GM23338 (cell line): ENCODE measurements around the gene FBN2. TPM values are rescaled to one million over a fixed set of nuclear protein-coding genes. Genes with fewer than 3 reads are reported as not detected.

Experiments
- ATAC-seq: fragments of 200-7000 bp; cut with Tn5 transposase; 3 replicates; pipeline ENCODE4 v1.9.1; 2020
- DNase-seq: peaks from one replicate; pipeline ENCODE4 v3.0.0-alpha.2; 2015; ENCODE audit warnings: low spot score
- H2AFZ ChIP-seq: fragments of 200-600 bp; sonication (generic); 2 replicates; pipeline ENCODE4 v1.8.0; 2016; ENCODE audit warnings: antibody characterized with exemption, mild to moderate bottlenecking, moderate library complexity
- H3F3A ChIP-seq: fragments of 200-600 bp; sonication (generic); replicated peaks from 2 replicates; pipeline ENCODE4 v1.8.0; 2017; ENCODE audit warnings: antibody characterized with exemption, mixed run types, low read depth
- H3K27ac ChIP-seq: fragments of 200-600 bp; sonication (generic); 2 replicates; pipeline ENCODE4 v1.6.1; 2016; ENCODE audit warnings: low read depth
- H3K27me3 ChIP-seq: fragments of 200-600 bp; sonication (generic); 2 replicates; pipeline ENCODE4 v1.8.0; 2016; ENCODE audit warnings: mild to moderate bottlenecking, mixed run types, moderate library complexity; ENCODE audit not compliant: insufficient read depth
- H3K36me3 ChIP-seq: fragments of 200-600 bp; sonication (generic); 2 replicates; pipeline ENCODE4 v1.8.0; 2016; ENCODE audit warnings: mild to moderate bottlenecking; ENCODE audit not compliant: insufficient read depth
- H3K4me1 ChIP-seq: fragments of 200-600 bp; sonication (generic); 2 replicates; pipeline ENCODE4 v1.8.0; 2016; ENCODE audit warnings: mild to moderate bottlenecking, moderate library complexity; ENCODE audit not compliant: insufficient read depth
- H3K4me2 ChIP-seq: fragments of 200-600 bp; sonication (generic); 2 replicates; pipeline ENCODE4 v1.7.1; 2017; ENCODE audit warnings: mixed run types
- H3K4me3 ChIP-seq: fragments of 200-600 bp; sonication (generic); 2 replicates; pipeline ENCODE4 v1.6.1; 2016; ENCODE audit warnings: mixed run types
- H3K79me2 ChIP-seq: fragments of 200-600 bp; sonication (generic); replicated peaks from 2 replicates; pipeline ENCODE4 v1.8.0; 2017; ENCODE audit warnings: mild to moderate bottlenecking; ENCODE audit not compliant: insufficient read depth
- H3K9me2 ChIP-seq: fragments of 200-600 bp; sonication (generic); 2 replicates; pipeline ENCODE4 v1.8.0; 2017; ENCODE audit not compliant: insufficient read depth
- H4K20me1 ChIP-seq: fragments of 200-600 bp; sonication (generic); replicated peaks from 2 replicates; pipeline ENCODE4 v1.8.0; 2017; ENCODE audit warnings: mild to moderate bottlenecking; ENCODE audit not compliant: insufficient read depth
- H3K27ac Mint-ChIP-seq: 2 replicates; pipeline ENCODE4 v1.8.0; 2020; ENCODE audit warnings: inconsistent platforms, mild to moderate bottlenecking, moderate library complexity, mixed read lengths
- H3K27me3 Mint-ChIP-seq: 3 replicates; pipeline ENCODE4 v1.8.0; 2022; ENCODE audit warnings: low read depth, mild to moderate bottlenecking, moderate library complexity, mixed read lengths, inconsistent platforms; ENCODE audit not compliant: insufficient read depth, poor library complexity
- H3K36me3 Mint-ChIP-seq: 3 replicates; pipeline ENCODE4 v1.8.0; 2021; ENCODE audit warnings: low read depth, mild to moderate bottlenecking, inconsistent platforms, moderate library complexity, mixed read lengths
- H3K4me1 Mint-ChIP-seq: 3 replicates; pipeline ENCODE4 v1.8.0; 2020; ENCODE audit warnings: mild to moderate bottlenecking, inconsistent platforms, mixed read lengths
- H3K4me3 Mint-ChIP-seq: 3 replicates; pipeline ENCODE4 v1.8.0; 2021; ENCODE audit warnings: moderate library complexity, mild to moderate bottlenecking, inconsistent platforms, mixed read lengths
- H3K9me3 Mint-ChIP-seq: 3 replicates; pipeline ENCODE4 v1.8.0; 2020; ENCODE audit warnings: moderate library complexity, mild to moderate bottlenecking, inconsistent platforms, mixed read lengths
- CREB1 ChIP-seq: fragments of 250-450 bp; sonication (Bioruptor Pico); IDR thresholded peaks from 2 replicates; pipeline ENCODE4 v1.5.0; 2020; ENCODE audit warnings: low read depth, mild to moderate bottlenecking, moderate library complexity
- EZH2 ChIP-seq: fragments of 200-600 bp; sonication (generic); IDR thresholded peaks from one replicate; pipeline ENCODE4 v1.8.0; 2017; ENCODE audit warnings: antibody characterized with exemption, mild to moderate bottlenecking, low read depth; ENCODE audit not compliant: unreplicated experiment
- JUNB ChIP-seq: IDR thresholded peaks from one replicate; pipeline ENCODE4 v1.6.1; 2016; ENCODE audit warnings: antibody characterized with exemption; ENCODE audit not compliant: unreplicated experiment
- NANOG ChIP-seq: IDR thresholded peaks from 2 replicates; pipeline ENCODE4 v1.6.1; 2016; ENCODE audit warnings: antibody characterized with exemption, borderline replicate concordance
- POLR2AphosphoS5 ChIP-seq: IDR thresholded peaks from 2 replicates; pipeline ENCODE4 v1.6.1; 2016; ENCODE audit warnings: antibody characterized with exemption, low read depth
- STAT1 ChIP-seq: IDR thresholded peaks from one replicate; pipeline ENCODE4 v1.6.1; 2016; ENCODE audit warnings: antibody characterized with exemption; ENCODE audit not compliant: unreplicated experiment
- ZNF114 ChIP-seq: fragments of 250-450 bp; sonication (Bioruptor Pico); IDR thresholded peaks from 2 replicates; pipeline ENCODE4 v1.5.0; 2020; ENCODE audit warnings: mild to moderate bottlenecking, moderate library complexity
- ZNF331 ChIP-seq: fragments of 250-450 bp; sonication (Bioruptor Pico); IDR thresholded peaks from 2 replicates; pipeline ENCODE4 v1.5.0; 2020; ENCODE audit warnings: low read depth, mild to moderate bottlenecking, moderate library complexity
- polyA plus RNA-seq: library from polyadenylated mRNA; unstranded; fragments of >200 nt; fragmentation: Nextera tagmentation; extraction: Ambion mirVana; gene quantifications from 2 replicates; pipeline ENCODE4 v1.2.1, GENCODE V29; 2016
- total RNA-seq: library from RNA; depleted of rRNA; stranded (reverse); fragments of >200 nt; shearing (Covaris generic); gene quantifications from 2 replicates; pipeline ENCODE4 v1.2.3, GENCODE V29; 2014
- TF ChIP-seq, protein P1 (sequence below): fragments of 250-450 bp; sonication (Bioruptor Pico); IDR thresholded peaks from 2 replicates; pipeline ENCODE4 v1.5.0; 2020; ENCODE audit warnings: mild to moderate bottlenecking, moderate library complexity
- TF ChIP-seq, protein P2 (sequence below): IDR thresholded peaks from one replicate; pipeline ENCODE4 v1.6.1; 2018; ENCODE audit warnings: antibody characterized with exemption; ENCODE audit not compliant: unreplicated experiment
- TF ChIP-seq, protein P3 (sequence below), 2 experiments: fragments of 200-600 bp in 1 of 2; sonication (generic) in 1 of 2; conservative IDR thresholded peaks; 2 replicates each; pipeline versions ENCODE4 v1.5.1 to v1.6.1; 2016 to 2017; ENCODE audit warnings: antibody characterized with exemption in 2 of 2, low read depth in 2 of 2, mild to moderate bottlenecking in 2 of 2, moderate library complexity in 1 of 2
- TF ChIP-seq, protein P4 (sequence below): IDR thresholded peaks from 2 replicates; pipeline ENCODE4 v1.6.1; 2016; ENCODE audit warnings: antibody characterized with exemption

FBN2 gene
- total and polyA plus RNA-seq, 2 experiments from 2014 or later, result 2.6 to 13.6 TPM

DNA sequence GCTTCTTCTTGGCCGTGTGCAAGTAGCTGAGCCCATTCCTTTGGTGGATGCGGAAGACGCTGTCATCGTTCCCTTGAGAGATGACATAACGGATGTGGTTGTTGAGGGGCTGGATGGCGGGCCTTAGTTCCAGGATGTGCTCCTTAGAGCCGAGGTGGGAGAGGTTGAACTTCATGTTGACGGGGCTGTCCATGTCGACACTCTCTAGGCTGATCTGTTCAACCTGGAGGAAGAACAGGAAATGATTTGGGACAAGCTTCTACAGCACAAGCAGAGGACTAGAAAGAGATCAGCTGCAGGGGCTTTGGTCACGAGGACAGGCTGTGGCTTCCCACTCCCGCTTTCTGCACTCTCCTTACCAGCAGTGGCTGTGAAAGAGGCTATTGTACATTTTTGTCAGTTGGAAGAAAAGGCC, 278.4 kb downstream of the FBN2 start (continued):
- TF ChIP-seq, protein P1, sequence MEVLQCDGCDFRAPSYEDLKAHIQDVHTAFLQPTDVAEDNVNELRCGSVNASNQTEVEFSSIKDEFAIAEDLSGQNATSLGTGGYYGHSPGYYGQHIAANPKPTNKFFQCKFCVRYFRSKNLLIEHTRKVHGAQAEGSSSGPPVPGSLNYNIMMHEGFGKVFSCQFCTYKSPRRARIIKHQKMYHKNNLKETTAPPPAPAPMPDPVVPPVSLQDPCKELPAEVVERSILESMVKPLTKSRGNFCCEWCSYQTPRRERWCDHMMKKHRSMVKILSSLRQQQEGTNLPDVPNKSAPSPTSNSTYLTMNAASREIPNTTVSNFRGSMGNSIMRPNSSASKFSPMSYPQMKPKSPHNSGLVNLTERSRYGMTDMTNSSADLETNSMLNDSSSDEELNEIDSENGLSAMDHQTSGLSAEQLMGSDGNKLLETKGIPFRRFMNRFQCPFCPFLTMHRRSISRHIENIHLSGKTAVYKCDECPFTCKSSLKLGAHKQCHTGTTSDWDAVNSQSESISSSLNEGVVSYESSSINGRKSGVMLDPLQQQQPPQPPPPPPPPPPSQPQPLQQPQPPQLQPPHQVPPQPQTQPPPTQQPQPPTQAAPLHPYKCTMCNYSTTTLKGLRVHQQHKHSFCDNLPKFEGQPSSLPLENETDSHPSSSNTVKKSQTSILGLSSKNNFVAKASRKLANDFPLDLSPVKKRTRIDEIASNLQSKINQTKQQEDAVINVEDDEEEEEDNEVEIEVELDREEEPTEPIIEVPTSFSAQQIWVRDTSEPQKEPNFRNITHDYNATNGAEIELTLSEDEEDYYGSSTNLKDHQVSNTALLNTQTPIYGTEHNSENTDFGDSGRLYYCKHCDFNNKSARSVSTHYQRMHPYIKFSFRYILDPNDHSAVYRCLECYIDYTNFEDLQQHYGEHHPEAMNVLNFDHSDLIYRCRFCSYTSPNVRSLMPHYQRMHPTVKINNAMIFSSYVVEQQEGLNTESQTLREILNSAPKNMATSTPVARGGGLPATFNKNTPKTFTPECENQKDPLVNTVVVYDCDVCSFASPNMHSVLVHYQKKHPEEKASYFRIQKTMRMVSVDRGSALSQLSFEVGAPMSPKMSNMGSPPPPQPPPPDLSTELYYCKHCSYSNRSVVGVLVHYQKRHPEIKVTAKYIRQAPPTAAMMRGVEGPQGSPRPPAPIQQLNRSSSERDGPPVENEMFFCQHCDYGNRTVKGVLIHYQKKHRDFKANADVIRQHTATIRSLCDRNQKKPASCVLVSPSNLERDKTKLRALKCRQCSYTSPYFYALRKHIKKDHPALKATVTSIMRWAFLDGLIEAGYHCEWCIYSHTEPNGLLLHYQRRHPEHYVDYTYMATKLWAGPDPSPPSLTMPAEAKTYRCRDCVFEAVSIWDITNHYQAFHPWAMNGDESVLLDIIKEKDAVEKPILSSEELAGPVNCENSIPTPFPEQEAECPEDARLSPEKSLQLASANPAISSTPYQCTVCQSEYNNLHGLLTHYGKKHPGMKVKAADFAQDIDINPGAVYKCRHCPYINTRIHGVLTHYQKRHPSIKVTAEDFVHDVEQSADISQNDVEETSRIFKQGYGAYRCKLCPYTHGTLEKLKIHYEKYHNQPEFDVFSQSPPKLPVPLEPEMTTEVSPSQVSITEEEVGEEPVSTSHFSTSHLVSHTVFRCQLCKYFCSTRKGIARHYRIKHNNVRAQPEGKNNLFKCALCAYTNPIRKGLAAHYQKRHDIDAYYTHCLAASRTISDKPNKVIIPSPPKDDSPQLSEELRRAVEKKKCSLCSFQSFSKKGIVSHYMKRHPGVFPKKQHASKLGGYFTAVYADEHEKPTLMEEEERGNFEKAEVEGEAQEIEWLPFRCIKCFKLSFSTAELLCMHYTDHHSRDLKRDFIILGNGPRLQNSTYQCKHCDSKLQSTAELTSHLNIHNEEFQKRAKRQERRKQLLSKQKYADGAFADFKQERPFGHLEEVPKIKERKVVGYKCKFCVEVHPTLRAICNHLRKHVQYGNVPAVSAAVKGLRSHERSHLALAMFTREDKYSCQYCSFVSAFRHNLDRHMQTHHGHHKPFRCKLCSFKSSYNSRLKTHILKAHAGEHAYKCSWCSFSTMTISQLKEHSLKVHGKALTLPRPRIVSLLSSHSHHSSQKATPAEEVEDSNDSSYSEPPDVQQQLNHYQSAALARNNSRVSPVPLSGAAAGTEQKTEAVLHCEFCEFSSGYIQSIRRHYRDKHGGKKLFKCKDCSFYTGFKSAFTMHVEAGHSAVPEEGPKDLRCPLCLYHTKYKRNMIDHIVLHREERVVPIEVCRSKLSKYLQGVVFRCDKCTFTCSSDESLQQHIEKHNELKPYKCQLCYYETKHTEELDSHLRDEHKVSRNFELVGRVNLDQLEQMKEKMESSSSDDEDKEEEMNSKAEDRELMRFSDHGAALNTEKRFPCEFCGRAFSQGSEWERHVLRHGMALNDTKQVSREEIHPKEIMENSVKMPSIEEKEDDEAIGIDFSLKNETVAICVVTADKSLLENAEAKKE (CRISPR knock-in tag), result no peak

DNA sequence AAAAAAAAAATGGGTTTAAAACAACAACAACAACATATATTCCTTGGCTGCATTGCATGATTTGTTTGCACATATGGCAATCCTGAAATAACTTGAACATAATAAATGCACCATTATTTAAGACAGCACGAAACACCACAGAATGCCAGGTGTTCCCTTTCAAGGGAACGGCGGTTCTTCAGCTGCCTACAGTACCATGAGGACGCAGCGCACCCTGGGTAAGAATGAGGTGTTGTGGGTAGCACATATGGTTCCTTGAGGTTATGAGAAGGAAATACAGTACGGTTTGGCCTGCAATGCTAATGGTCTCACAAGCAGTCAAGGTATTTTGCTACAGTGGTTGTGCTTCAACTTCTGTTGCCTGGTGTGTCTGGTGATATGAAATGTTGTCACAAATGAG, 279.7 kb downstream of the FBN2 start:
- Histone ChIP-seq H3K4me2 (no peak overlapping the region), H3K9me2 (peaks cover 7% of the 10 kb centered on the region; the same call in 1 of the 2 replicates), H3K36me3 (no peaks in the 10 kb centered on the region), H3K27ac (no peak overlapping the region), H4K20me1 (peaks cover 2% of the 10 kb centered on the region; the same call in 1 of the 2 replicates), H3F3A (no peaks in the 10 kb centered on the region), H3K4me1 (peaks cover 6% of the 10 kb centered on the region; the same call in 1 of the 2 replicates), H2AFZ (no peak overlapping the region), H3K79me2 (no peaks in the 10 kb centered on the region), H3K4me3 (no peak overlapping the region), H3K27me3 (no peaks in the 10 kb centered on the region)
- peaks cover 2% of the 10 kb centered on the region; the same call in 2 of the 3 replicates for H3K36me3 Mint-ChIP-seq
- no peaks in the 10 kb centered on the region for H3K9me3 Mint-ChIP-seq
- ATAC-seq (no peak), DNase-seq (no peak)
- H3K4me1 Mint-ChIP-seq, result peaks cover 8% of the 10 kb centered on the region; the same call in 2 of the 3 replicates
- H3K27me3 Mint-ChIP-seq, result peaks cover 7% of the 10 kb centered on the region
- H3K4me3 Mint-ChIP-seq, result no peak overlapping the region
- H3K27ac Mint-ChIP-seq, result peak overlapping the region; percentile 69; the same call in 1 of the 2 replicates
- TF ChIP-seq JUNB (no peak), CREB1 (no peak), NANOG (no peak), EZH2 (no peak), ZNF114 (CRISPR knock-in tag) (no peak), ZNF331 (CRISPR knock-in tag) (no peak), POLR2AphosphoS5 (no peak), STAT1 (no peak)
- TF ChIP-seq, protein P2, sequence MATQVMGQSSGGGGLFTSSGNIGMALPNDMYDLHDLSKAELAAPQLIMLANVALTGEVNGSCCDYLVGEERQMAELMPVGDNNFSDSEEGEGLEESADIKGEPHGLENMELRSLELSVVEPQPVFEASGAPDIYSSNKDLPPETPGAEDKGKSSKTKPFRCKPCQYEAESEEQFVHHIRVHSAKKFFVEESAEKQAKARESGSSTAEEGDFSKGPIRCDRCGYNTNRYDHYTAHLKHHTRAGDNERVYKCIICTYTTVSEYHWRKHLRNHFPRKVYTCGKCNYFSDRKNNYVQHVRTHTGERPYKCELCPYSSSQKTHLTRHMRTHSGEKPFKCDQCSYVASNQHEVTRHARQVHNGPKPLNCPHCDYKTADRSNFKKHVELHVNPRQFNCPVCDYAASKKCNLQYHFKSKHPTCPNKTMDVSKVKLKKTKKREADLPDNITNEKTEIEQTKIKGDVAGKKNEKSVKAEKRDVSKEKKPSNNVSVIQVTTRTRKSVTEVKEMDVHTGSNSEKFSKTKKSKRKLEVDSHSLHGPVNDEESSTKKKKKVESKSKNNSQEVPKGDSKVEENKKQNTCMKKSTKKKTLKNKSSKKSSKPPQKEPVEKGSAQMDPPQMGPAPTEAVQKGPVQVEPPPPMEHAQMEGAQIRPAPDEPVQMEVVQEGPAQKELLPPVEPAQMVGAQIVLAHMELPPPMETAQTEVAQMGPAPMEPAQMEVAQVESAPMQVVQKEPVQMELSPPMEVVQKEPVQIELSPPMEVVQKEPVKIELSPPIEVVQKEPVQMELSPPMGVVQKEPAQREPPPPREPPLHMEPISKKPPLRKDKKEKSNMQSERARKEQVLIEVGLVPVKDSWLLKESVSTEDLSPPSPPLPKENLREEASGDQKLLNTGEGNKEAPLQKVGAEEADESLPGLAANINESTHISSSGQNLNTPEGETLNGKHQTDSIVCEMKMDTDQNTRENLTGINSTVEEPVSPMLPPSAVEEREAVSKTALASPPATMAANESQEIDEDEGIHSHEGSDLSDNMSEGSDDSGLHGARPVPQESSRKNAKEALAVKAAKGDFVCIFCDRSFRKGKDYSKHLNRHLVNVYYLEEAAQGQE, result no peak
- TF ChIP-seq, protein P3, sequence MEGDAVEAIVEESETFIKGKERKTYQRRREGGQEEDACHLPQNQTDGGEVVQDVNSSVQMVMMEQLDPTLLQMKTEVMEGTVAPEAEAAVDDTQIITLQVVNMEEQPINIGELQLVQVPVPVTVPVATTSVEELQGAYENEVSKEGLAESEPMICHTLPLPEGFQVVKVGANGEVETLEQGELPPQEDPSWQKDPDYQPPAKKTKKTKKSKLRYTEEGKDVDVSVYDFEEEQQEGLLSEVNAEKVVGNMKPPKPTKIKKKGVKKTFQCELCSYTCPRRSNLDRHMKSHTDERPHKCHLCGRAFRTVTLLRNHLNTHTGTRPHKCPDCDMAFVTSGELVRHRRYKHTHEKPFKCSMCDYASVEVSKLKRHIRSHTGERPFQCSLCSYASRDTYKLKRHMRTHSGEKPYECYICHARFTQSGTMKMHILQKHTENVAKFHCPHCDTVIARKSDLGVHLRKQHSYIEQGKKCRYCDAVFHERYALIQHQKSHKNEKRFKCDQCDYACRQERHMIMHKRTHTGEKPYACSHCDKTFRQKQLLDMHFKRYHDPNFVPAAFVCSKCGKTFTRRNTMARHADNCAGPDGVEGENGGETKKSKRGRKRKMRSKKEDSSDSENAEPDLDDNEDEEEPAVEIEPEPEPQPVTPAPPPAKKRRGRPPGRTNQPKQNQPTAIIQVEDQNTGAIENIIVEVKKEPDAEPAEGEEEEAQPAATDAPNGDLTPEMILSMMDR (conservative IDR thresholded peaks at IDR 0.05; ENCODE audit: low read depth in 2 of 2), result no peak
- TF ChIP-seq, protein P4, sequence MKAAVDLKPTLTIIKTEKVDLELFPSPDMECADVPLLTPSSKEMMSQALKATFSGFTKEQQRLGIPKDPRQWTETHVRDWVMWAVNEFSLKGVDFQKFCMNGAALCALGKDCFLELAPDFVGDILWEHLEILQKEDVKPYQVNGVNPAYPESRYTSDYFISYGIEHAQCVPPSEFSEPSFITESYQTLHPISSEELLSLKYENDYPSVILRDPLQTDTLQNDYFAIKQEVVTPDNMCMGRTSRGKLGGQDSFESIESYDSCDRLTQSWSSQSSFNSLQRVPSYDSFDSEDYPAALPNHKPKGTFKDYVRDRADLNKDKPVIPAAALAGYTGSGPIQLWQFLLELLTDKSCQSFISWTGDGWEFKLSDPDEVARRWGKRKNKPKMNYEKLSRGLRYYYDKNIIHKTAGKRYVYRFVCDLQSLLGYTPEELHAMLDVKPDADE, result no peak
